Frontal cortex (tissue), 1 donor: ENCODE results near the gene PGGT1B. TPM values are rescaled to one million over a fixed set of nuclear protein-coding genes. Genes with fewer than 3 reads are reported as not detected.

Experiments
- small RNA-seq: library from RNA; depleted of rRNA; stranded (forward); fragments of <200 nt; gene quantifications from one replicate; pipeline ENCODE3, GENCODE V24; 2014
- total RNA-seq: library from RNA; depleted of rRNA; stranded (reverse); fragments of >200 nt; gene quantifications from one replicate; pipeline ENCODE4 v1.2.3, GENCODE V29; 2014

The PGGT1B gene
- total RNA-seq, 1 donor from 2014 or later = 11.0 TPM

Small RNA genes within 50 kb of the gene (small RNA-seq; reads per million reads assigned to genes)
- not detected for gene HMGN1P15

Other genes starting within 250 kb of the PGGT1B start
- 105 TPM for gene TRIM36, start 93.0 kb downstream of the PGGT1B start, total RNA-seq
- gene CCDC112, start 33.8 kb upstream of the PGGT1B start, total RNA-seq = 87.6 TPM